WTC11 (cell line): Measurements from ENCODE around the gene CABP1. TPM values are rescaled to one million over a fixed set of nuclear protein-coding genes. Genes with fewer than 3 reads are reported as not detected.

Experiments
- ATAC-seq: fragments of 200-7000 bp; cut with Tn5 transposase; 2 replicates; pipeline ENCODE4 v1.10.0; 2021; ENCODE audit warnings: mild to moderate bottlenecking, moderate library complexity
- CTCF ChIA-PET: fragments of 300-600 bp; sonication (Branson Sonifier 250); formaldehyde crosslinking; loops from one replicate; lab custom pipeline; 2021; ENCODE audit warnings: antibody characterized with exemption; lab: Charles Lee
- POLR2A ChIA-PET: fragments of 350-600 bp; sonication (Branson Sonifier 250); formaldehyde crosslinking; loops from one replicate; lab custom pipeline; 2021; ENCODE audit warnings: antibody characterized with exemption; lab: Charles Lee
- DNase-seq: peaks from one replicate; pipeline ENCODE4 v3.0.0; 2021; ENCODE audit warnings: low spot score
- H3K27ac Mint-ChIP-seq: 2 replicates; pipeline ENCODE4 v1.8.0; 2021; ENCODE audit warnings: mixed read lengths
- H3K27me3 Mint-ChIP-seq: 2 replicates; pipeline ENCODE4 v1.8.0; 2021; ENCODE audit warnings: low read depth, mild to moderate bottlenecking, moderate library complexity, mixed read lengths
- H3K36me3 Mint-ChIP-seq: 2 replicates; pipeline ENCODE4 v1.8.0; 2021; ENCODE audit warnings: mixed read lengths
- H3K4me1 Mint-ChIP-seq: 2 replicates; pipeline ENCODE4 v1.8.0; 2022; ENCODE audit warnings: mixed read lengths
- H3K4me3 Mint-ChIP-seq: 2 replicates; pipeline ENCODE4 v1.8.0; 2021; ENCODE audit warnings: mild to moderate bottlenecking, moderate library complexity, mixed read lengths
- H3K9me3 Mint-ChIP-seq: 2 replicates; pipeline ENCODE4 v1.8.0; 2021; ENCODE audit warnings: mixed read lengths
- CBFB ChIP-seq: sonication (generic); formaldehyde crosslinking; IDR thresholded peaks from 2 replicates; pipeline ENCODE4 v1.8.1; 2022; ENCODE audit warnings: mild to moderate bottlenecking, low read depth, missing genetic modification reagents
- CREB1 ChIP-seq: sonication (generic); formaldehyde crosslinking; IDR thresholded peaks from 2 replicates; pipeline ENCODE4 v1.8.0; 2023; ENCODE audit warnings: mild to moderate bottlenecking, missing genetic modification reagents
- E2F5 ChIP-seq: sonication (generic); formaldehyde crosslinking; IDR thresholded peaks from 2 replicates; pipeline ENCODE4 v1.8.1; 2022; ENCODE audit warnings: mild to moderate bottlenecking, moderate library complexity, missing genetic modification reagents
- ELF4 ChIP-seq: sonication (generic); formaldehyde crosslinking; IDR thresholded peaks from 2 replicates; pipeline ENCODE4 v1.8.1; 2022; ENCODE audit warnings: low read depth, mild to moderate bottlenecking, moderate library complexity, missing genetic modification reagents
- ETV6 ChIP-seq: sonication (generic); formaldehyde crosslinking; IDR thresholded peaks from 2 replicates; pipeline ENCODE4 v1.8.1; 2022; ENCODE audit warnings: mild to moderate bottlenecking, missing genetic modification reagents
- FOXK1 ChIP-seq: sonication (generic); formaldehyde crosslinking; IDR thresholded peaks from 2 replicates; pipeline ENCODE4 v1.8.0; 2022; ENCODE audit warnings: mild to moderate bottlenecking, moderate library complexity, missing genetic modification reagents
- FOXP1 ChIP-seq: sonication (generic); formaldehyde crosslinking; IDR thresholded peaks from 2 replicates; pipeline ENCODE4 v1.8.0; 2022; ENCODE audit warnings: missing genetic modification reagents, mild to moderate bottlenecking, moderate library complexity, borderline replicate concordance
- GABPB1 ChIP-seq: sonication (generic); formaldehyde crosslinking; IDR thresholded peaks from 2 replicates; pipeline ENCODE4 v1.8.1; 2023; ENCODE audit warnings: mild to moderate bottlenecking, missing genetic modification reagents
- IRF1 ChIP-seq: sonication (generic); formaldehyde crosslinking; IDR thresholded peaks from 2 replicates; pipeline ENCODE4 v1.8.0; 2023; ENCODE audit warnings: missing genetic modification reagents
- JUN ChIP-seq: sonication (generic); formaldehyde crosslinking; IDR thresholded peaks from 2 replicates; pipeline ENCODE4 v1.8.0; 2023; ENCODE audit warnings: mild to moderate bottlenecking, missing genetic modification reagents
- MYBL2 ChIP-seq: sonication (generic); formaldehyde crosslinking; IDR thresholded peaks from 2 replicates; pipeline ENCODE4 v1.8.1; 2023; ENCODE audit warnings: mild to moderate bottlenecking, moderate library complexity, missing genetic modification reagents
- NR1H2 ChIP-seq: sonication (generic); formaldehyde crosslinking; IDR thresholded peaks from 2 replicates; pipeline ENCODE4 v1.9.0; 2021; ENCODE audit warnings: mild to moderate bottlenecking, moderate library complexity, missing genetic modification reagents
- SMAD3 ChIP-seq: sonication (generic); formaldehyde crosslinking; IDR thresholded peaks from 2 replicates; pipeline ENCODE4 v1.8.0; 2022; ENCODE audit warnings: missing genetic modification reagents, mild to moderate bottlenecking, borderline replicate concordance
- SP1 ChIP-seq: sonication (generic); formaldehyde crosslinking; conservative IDR thresholded peaks from 2 replicates; pipeline ENCODE4 v1.8.1; 2022; ENCODE audit warnings: missing genetic modification reagents
- USF2 ChIP-seq: sonication (generic); formaldehyde crosslinking; IDR thresholded peaks from 2 replicates; pipeline ENCODE4 v1.8.1; 2023; ENCODE audit warnings: mild to moderate bottlenecking, missing genetic modification reagents, moderate library complexity
- ZBTB43 ChIP-seq: sonication (generic); formaldehyde crosslinking; IDR thresholded peaks from 2 replicates; pipeline ENCODE4 v1.8.1; 2023; ENCODE audit warnings: mild to moderate bottlenecking, missing genetic modification reagents
- ZNF121 ChIP-seq: sonication (generic); formaldehyde crosslinking; IDR thresholded peaks from 2 replicates; pipeline ENCODE4 v1.8.0; 2023; ENCODE audit warnings: missing genetic modification reagents
- ZNF138 ChIP-seq: sonication (generic); formaldehyde crosslinking; conservative IDR thresholded peaks from 2 replicates; pipeline ENCODE4 v1.8.1; 2022; ENCODE audit warnings: mild to moderate bottlenecking, moderate library complexity, missing genetic modification reagents
- ZNF219 ChIP-seq: sonication (generic); formaldehyde crosslinking; IDR thresholded peaks from 2 replicates; pipeline ENCODE4 v1.8.0; 2023; ENCODE audit warnings: missing genetic modification reagents, mild to moderate bottlenecking, borderline replicate concordance
- ZNF232 ChIP-seq: sonication (generic); formaldehyde crosslinking; IDR thresholded peaks from 2 replicates; pipeline ENCODE4 v1.8.0; 2022; ENCODE audit warnings: mild to moderate bottlenecking, missing genetic modification reagents
- ZNF396 ChIP-seq: fragments of 250-450 bp; sonication (Bioruptor Pico); IDR thresholded peaks from 2 replicates; pipeline ENCODE4 v1.8.0; 2021; ENCODE audit warnings: mild to moderate bottlenecking, moderate library complexity, borderline replicate concordance
- ZNF423 ChIP-seq: fragments of 250-450 bp; sonication (Bioruptor Pico); IDR thresholded peaks from 2 replicates; pipeline ENCODE4 v2.1.2; 2022; ENCODE audit warnings: mild to moderate bottlenecking, moderate library complexity
- ZNF512 ChIP-seq: sonication (generic); formaldehyde crosslinking; IDR thresholded peaks from 2 replicates; pipeline ENCODE4 v1.8.1; 2022; ENCODE audit warnings: missing genetic modification reagents, borderline replicate concordance
- total RNA-seq: library from RNA; stranded (reverse); gene quantifications from 3 replicates; pipeline ENCODE4 v1.2.3, GENCODE V29; 2021
- TF ChIP-seq, protein P1 (sequence below): sonication (generic); formaldehyde crosslinking; IDR thresholded peaks from 2 replicates; pipeline ENCODE4 v1.8.0; 2023; ENCODE audit warnings: missing genetic modification reagents, mild to moderate bottlenecking, borderline replicate concordance
- TF ChIP-seq, protein P2 (sequence below): sonication (generic); formaldehyde crosslinking; IDR thresholded peaks from 2 replicates; pipeline ENCODE4 v1.8.0; 2022; ENCODE audit warnings: mild to moderate bottlenecking, missing genetic modification reagents

The CABP1 gene
- total RNA-seq, 1 experiment from 2014 or later, result 14.1 TPM

DNA sequence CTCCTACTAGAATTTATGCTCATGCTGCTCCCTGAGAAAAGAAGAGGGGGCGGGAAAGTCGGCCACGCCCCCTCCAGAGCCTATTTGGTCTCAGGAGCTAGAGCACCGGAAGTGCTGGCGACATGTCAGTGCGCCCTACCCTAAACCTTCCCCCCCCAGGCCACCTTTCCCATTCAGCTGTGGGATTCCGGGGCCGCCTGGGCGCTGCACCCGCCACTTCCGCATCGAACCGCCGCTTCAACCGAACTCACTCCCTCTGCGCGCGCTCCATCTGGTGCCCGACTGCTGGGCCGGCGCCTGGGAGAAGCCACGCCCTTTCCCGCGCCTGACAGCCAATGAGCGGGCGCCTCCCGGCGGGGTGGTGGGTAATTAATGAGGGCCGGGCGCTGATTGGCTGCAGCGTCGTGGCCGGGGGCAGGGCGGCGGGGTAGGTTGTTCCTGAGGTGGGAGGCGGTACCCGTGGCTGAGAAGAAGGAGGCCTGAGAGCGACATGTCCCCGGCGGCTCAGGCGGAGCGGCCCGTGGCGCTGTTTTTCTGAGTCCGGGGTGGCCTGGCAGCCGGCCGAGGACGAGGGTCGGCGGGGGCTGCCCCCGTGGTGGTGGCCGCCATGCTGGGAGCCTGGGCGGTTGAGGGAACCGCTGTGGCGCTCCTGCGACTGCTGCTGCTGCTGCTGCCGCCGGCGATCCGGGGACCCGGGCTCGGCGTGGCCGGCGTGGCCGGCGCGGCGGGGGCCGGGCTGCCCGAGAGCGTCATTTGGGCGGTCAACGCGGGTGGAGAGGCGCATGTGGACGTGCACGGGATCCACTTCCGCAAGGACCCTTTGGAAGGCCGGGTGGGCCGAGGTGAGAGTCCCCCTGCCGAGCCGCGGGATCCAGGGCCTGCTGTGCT lies 46.5 kb downstream of the CABP1 start, which contains the start of gene MLEC (continued):
- TF ChIP-seq ETV6 (CRISPR knock-in tag) (peak; percentile 5; the same call in 1 of the 2 replicates), CREB1 (CRISPR knock-in tag) (0 out of 2 replicates have a peak, but pooled peaks have one; percentile 47), ZNF138 (no peak), FOXK1 (peak; percentile 57; the same call in 1 of the 2 replicates), MYBL2 (CRISPR knock-in tag) (peak; percentile 83), SMAD3 (CRISPR knock-in tag) (no peak; the same call in 1 of the 2 replicates), GABPB1 (CRISPR knock-in tag) (peak; percentile 91), ZBTB43 (CRISPR knock-in tag) (0 out of 2 replicates have a peak, but pooled peaks have one; percentile 66), E2F5 (peak; percentile 68; the same call in 1 of the 2 replicates)
- TF ChIP-seq, all 79 proteins: peak for 20

GRCh38 chr12:120687578-120688289 lies 47.3 kb downstream of the CABP1 start:
- ChIA-PET CTCF (interaction anchor here (0.9 to 3.6 kb wide), 6 partner anchors 12 to 106 kb away, joined by 3 to 24 read pairs (median 4); partner anchors contain the start of gene POP5), POLR2A (interaction anchor here (1.2 to 1.4 kb wide), 2 partner anchors 38 to 41 kb away, joined by 4 to 9 read pairs; no protein-coding TSS in a partner anchor)
- Mint-ChIP-seq H3K36me3 (no peaks in the 10 kb centered on the region), H3K9me3 (no peaks in the 10 kb centered on the region), H3K27ac (peak overlapping the region; percentile 92), H3K4me1 (peaks cover 45% of the 10 kb centered on the region), H3K4me3 (peak overlapping the region; percentile 87), H3K27me3 (no peaks in the 10 kb centered on the region)
- peak; percentile 28 for DNase-seq
- ATAC-seq, result no peak
- TF ChIP-seq JUN (CRISPR knock-in tag) (no peak), ZNF396 (CRISPR knock-in tag) (no peak), ELF4 (CRISPR knock-in tag) (no peak), ZNF423 (CRISPR knock-in tag) (no peak), ZNF512 (CRISPR knock-in tag) (no peak), SP1 (CRISPR knock-in tag) (no peak), ZNF232 (CRISPR knock-in tag) (no peak), CBFB (no peak), ZNF219 (CRISPR knock-in tag) (no peak), NR1H2 (CRISPR knock-in tag) (no peak), IRF1 (no peak), USF2 (CRISPR knock-in tag) (no peak), FOXP1 (no peak), ZNF121 (CRISPR knock-in tag) (no peak)
- TF ChIP-seq, protein P1, sequence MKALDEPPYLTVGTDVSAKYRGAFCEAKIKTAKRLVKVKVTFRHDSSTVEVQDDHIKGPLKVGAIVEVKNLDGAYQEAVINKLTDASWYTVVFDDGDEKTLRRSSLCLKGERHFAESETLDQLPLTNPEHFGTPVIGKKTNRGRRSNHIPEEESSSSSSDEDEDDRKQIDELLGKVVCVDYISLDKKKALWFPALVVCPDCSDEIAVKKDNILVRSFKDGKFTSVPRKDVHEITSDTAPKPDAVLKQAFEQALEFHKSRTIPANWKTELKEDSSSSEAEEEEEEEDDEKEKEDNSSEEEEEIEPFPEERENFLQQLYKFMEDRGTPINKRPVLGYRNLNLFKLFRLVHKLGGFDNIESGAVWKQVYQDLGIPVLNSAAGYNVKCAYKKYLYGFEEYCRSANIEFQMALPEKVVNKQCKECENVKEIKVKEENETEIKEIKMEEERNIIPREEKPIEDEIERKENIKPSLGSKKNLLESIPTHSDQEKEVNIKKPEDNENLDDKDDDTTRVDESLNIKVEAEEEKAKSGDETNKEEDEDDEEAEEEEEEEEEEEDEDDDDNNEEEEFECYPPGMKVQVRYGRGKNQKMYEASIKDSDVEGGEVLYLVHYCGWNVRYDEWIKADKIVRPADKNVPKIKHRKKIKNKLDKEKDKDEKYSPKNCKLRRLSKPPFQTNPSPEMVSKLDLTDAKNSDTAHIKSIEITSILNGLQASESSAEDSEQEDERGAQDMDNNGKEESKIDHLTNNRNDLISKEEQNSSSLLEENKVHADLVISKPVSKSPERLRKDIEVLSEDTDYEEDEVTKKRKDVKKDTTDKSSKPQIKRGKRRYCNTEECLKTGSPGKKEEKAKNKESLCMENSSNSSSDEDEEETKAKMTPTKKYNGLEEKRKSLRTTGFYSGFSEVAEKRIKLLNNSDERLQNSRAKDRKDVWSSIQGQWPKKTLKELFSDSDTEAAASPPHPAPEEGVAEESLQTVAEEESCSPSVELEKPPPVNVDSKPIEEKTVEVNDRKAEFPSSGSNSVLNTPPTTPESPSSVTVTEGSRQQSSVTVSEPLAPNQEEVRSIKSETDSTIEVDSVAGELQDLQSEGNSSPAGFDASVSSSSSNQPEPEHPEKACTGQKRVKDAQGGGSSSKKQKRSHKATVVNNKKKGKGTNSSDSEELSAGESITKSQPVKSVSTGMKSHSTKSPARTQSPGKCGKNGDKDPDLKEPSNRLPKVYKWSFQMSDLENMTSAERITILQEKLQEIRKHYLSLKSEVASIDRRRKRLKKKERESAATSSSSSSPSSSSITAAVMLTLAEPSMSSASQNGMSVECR, result no peak
- TF ChIP-seq, protein P2, sequence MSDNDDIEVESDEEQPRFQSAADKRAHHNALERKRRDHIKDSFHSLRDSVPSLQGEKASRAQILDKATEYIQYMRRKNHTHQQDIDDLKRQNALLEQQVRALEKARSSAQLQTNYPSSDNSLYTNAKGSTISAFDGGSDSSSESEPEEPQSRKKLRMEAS (CRISPR knock-in tag), result no peak
